Ovary (tissue), 3 donors: Measurements from ENCODE around the gene TTC39B.

ENCODE experiments used
- EP300 ChIP-seq: sonication (generic); formaldehyde crosslinking; IDR thresholded peaks from one replicate; pipeline ENCODE4 v1.6.1; 2017; ENCODE audit warnings: antibody characterized with exemption
- POLR2A ChIP-seq: fragments of 450-650 bp; IDR thresholded peaks from one replicate; pipeline ENCODE4 v1.6.1; 2017; ENCODE audit warnings: antibody characterized with exemption, mild to moderate bottlenecking, moderate library complexity
- TF ChIP-seq, protein P1 (sequence below), 3 donors: fragments of 450-650 bp in 2 of 3; fragments of 200-600 bp in 1 of 3; IDR thresholded peaks; one replicate each; pipeline versions ENCODE4 v1.5.1 to v1.8.0; 2016 to 2022; ENCODE audit warnings: antibody characterized with exemption in 3 of 3, mild to moderate bottlenecking in 1 of 3
- donor health status: DM: no; HTN: no; CAD: no.

- TF ChIP-seq, protein P1, sequence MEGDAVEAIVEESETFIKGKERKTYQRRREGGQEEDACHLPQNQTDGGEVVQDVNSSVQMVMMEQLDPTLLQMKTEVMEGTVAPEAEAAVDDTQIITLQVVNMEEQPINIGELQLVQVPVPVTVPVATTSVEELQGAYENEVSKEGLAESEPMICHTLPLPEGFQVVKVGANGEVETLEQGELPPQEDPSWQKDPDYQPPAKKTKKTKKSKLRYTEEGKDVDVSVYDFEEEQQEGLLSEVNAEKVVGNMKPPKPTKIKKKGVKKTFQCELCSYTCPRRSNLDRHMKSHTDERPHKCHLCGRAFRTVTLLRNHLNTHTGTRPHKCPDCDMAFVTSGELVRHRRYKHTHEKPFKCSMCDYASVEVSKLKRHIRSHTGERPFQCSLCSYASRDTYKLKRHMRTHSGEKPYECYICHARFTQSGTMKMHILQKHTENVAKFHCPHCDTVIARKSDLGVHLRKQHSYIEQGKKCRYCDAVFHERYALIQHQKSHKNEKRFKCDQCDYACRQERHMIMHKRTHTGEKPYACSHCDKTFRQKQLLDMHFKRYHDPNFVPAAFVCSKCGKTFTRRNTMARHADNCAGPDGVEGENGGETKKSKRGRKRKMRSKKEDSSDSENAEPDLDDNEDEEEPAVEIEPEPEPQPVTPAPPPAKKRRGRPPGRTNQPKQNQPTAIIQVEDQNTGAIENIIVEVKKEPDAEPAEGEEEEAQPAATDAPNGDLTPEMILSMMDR (IDR thresholded peaks at IDR 0.05) = no peak
- TF ChIP-seq EP300 = no peak
- TF ChIP-seq POLR2A = no peak
These were observed 145.3 kb downstream of the TTC39B start for GRCh38 chr9:15161753-15162152.
